Left lung (tissue), 10 donors: ENCODE measurements around the gene PRRG4. TPM values are rescaled to one million over a fixed set of nuclear protein-coding genes. Genes with fewer than 3 reads are reported as not detected.
"Not testable (repeated sequence)": the region's sequence is repeated elsewhere in the genome, so short reads cannot be mapped to it uniquely, and the experiment has no call there.

ENCODE experiments used
- ATAC-seq: fragments of 200-7000 bp; cut with Tn5 transposase; one replicate; pipeline ENCODE4 v1.9.1; 2020; ENCODE audit warnings: moderate library complexity
- DNase-seq, 4 donors: peaks; one replicate each; pipeline ENCODE4 v3.0.0-alpha.2; 2013 to 2020
- H3K27ac ChIP-seq, 2 donors: fragments of 200-600 bp; sonication (generic) in 1 of 2; one replicate each; pipeline versions ENCODE4 v1.5.0 to v1.8.0; 2020 to 2021
- H3K27me3 ChIP-seq, 2 donors: fragments of 200-600 bp; sonication (generic) in 1 of 2; one replicate each; pipeline versions ENCODE4 v1.5.0 to v1.8.0; 2020 to 2021
- H3K36me3 ChIP-seq, 2 donors: fragments of 200-600 bp; sonication (generic) in 1 of 2; one replicate each; pipeline versions ENCODE4 v1.5.0 to v1.8.0; 2020 to 2021
- H3K4me1 ChIP-seq, 2 donors: fragments of 200-600 bp; one replicate each; pipeline ENCODE4 v1.8.0; 2021
- H3K4me3 ChIP-seq, 2 donors: fragments of 200-600 bp; sonication (generic) in 1 of 2; one replicate each; pipeline versions ENCODE4 v1.5.0 to v1.8.0; 2020 to 2021; ENCODE audit warnings: mild to moderate bottlenecking in 1 of 2
- H3K9me3 ChIP-seq, 2 donors: fragments of 200-600 bp; sonication (generic) in 1 of 2; one replicate each; pipeline versions ENCODE4 v1.5.0 to v1.8.0; 2020 to 2021
- CTCF ChIP-seq, 2 donors: fragments of 200-600 bp; sonication (generic) in 1 of 2; IDR thresholded peaks; one replicate each; pipeline versions ENCODE4 v1.5.0 to v1.8.0; 2021; ENCODE audit warnings: antibody characterized with exemption in 2 of 2
- intact Hi-C, 2 donors: fragments of 100-400 bp; cut with DNase I; formaldehyde crosslinking; loops; one replicate each; pipeline versions ENCODE4 v1.11.2 to v1.14.2; 2022
- polyA plus RNA-seq, 6 donors: library from polyadenylated mRNA; unstranded; fragments of 120-200 nt; gene quantifications; one replicate each; pipeline ENCODE4 v1.2.1, GENCODE V29; 2013; ENCODE audit not compliant: insufficient read length in 6 of 6
- total RNA-seq, 2 donors: library from RNA; stranded (reverse); fragmentation: NEBNext Ultra II Directional; extraction: Animal tissue kit (Norgen Biotek cat#: 25700); gene quantifications; one replicate each; pipeline ENCODE4 v1.2.1, GENCODE V29; 2021
- donor health status: DM: no; HTN: yes; CAD: no.
- donor health status: DM: no; HTN: no; CAD: no.

Gene PRRG4
- total and polyA plus RNA-seq, 8 donors: 1.3 to 14.2 (median 2.4) TPM

GRCh38 chr11:32821517-32821916 lies 8.2 kb upstream of the PRRG4 start:
- peaks cover 0 to 27% of the 10 kb centered on the region in 2 donors for H3K4me1 ChIP-seq
- intact Hi-C loops: no loop called here
- H3K9me3 ChIP-seq: no peaks in the 10 kb centered on the region

GRCh38 chr11:32821917-32822560 lies 7.7 kb upstream of the PRRG4 start:
- H3K27me3 ChIP-seq: no peaks in the 10 kb centered on the region
- peaks cover 0 to 27% of the 10 kb centered on the region in 2 donors for H3K4me1 ChIP-seq
- no peak overlapping the region for H3K4me3 ChIP-seq
- intact Hi-C loops: no loop called here
- DNase-seq (no peak), ATAC-seq (no peak)
- H3K27ac ChIP-seq: peak overlapping the region in 1 of 2 donors; percentile 23
- TF ChIP-seq CTCF (IDR thresholded peaks at IDR 0.05): no peak
- no peaks in the 10 kb centered on the region for H3K36me3 ChIP-seq
- no peaks in the 10 kb centered on the region for H3K9me3 ChIP-seq

More at GRCh38 chr11:32821517-32821916, 8.2 kb upstream of the PRRG4 start:
- no peak for ATAC-seq
- H3K27me3 ChIP-seq: no peaks in the 10 kb centered on the region
- no peak overlapping the region for H3K4me3 ChIP-seq
- DNase-seq: no peak
- H3K36me3 ChIP-seq: no peaks in the 10 kb centered on the region
- TF ChIP-seq CTCF (IDR thresholded peaks at IDR 0.05): no peak
- no peak overlapping the region for H3K27ac ChIP-seq

- peaks cover 0 to 27% of the 10 kb centered on the region in 2 donors for H3K4me1 ChIP-seq
- H3K9me3 ChIP-seq, H3K4me3 ChIP-seq, intact Hi-C loops, H3K27me3 ChIP-seq, H3K36me3 ChIP-seq, DNase-seq, ATAC-seq: not testable (repeated sequence)
- peak overlapping the region in 1 of 2 donors; percentile 68 for H3K27ac ChIP-seq
These were observed 6.1 kb upstream of the PRRG4 start for GRCh38 chr11:32823617-32824016.

GRCh38 chr11:32826113-32826512 lies 3.6 kb upstream of the PRRG4 start:
- Histone ChIP-seq H3K4me3 (no peak overlapping the region), H3K27me3 (peaks cover 0 to 3% of the 10 kb centered on the region in 2 donors), H3K9me3 (no peaks in the 10 kb centered on the region), H3K27ac (no peak overlapping the region), H3K36me3 (no peaks in the 10 kb centered on the region), H3K4me1 (peaks cover 0 to 46% of the 10 kb centered on the region in 2 donors)
- DNase-seq: no peak
- intact Hi-C loops: no loop called here
- no peak for ATAC-seq
- no peak for TF ChIP-seq CTCF (IDR thresholded peaks at IDR 0.05)

GRCh38 chr11:32827276-32827675 lies 2.5 kb upstream of the PRRG4 start:
- H3K36me3 ChIP-seq: no peaks in the 10 kb centered on the region
- H3K4me3 ChIP-seq: no peak overlapping the region
- ATAC-seq (no peak), DNase-seq (no peak)
- H3K4me1 ChIP-seq: peaks cover 0 to 41% of the 10 kb centered on the region in 2 donors
- no peak overlapping the region for H3K27ac ChIP-seq
- intact Hi-C loops: no loop called here
- peaks cover 0 to 3% of the 10 kb centered on the region in 2 donors for H3K27me3 ChIP-seq
- TF ChIP-seq CTCF (IDR thresholded peaks at IDR 0.05): no peak
- H3K9me3 ChIP-seq: no peaks in the 10 kb centered on the region
